Measurements from ENCODE around the gene GJB4.
"Not testable (repeated sequence)": the region's sequence is repeated elsewhere in the genome, so short reads cannot be mapped to it uniquely, and the experiment has no call there.

The GJB4 gene

GRCh38 chr1:34730485-34730884, 29.1 kb upstream of the GJB4 start:
- H3K4me3 ChIP-seq (ENCODE audit: low read length in 2 of 2), result no peak overlapping the region
- H3K36me3 ChIP-seq (ENCODE audit: control insufficient read depth in 2 of 2, insufficient read depth in 2 of 2, low read length in 2 of 2), result no peaks in the 10 kb centered on the region
- peaks cover 0 to 18% of the 10 kb centered on the region in 2 donors for H3K27me3 ChIP-seq (ENCODE audit: control insufficient read depth in 1 of 2, insufficient read depth in 2 of 2, low read length in 2 of 2)
- no peaks in the 10 kb centered on the region for H3K4me1 ChIP-seq (ENCODE audit: control insufficient read depth, insufficient read depth, low read length)
- H3K27ac ChIP-seq (ENCODE audit: low read length), result no peak overlapping the region
- H3K9ac ChIP-seq (ENCODE audit: low read length in 2 of 2), result no peak overlapping the region
- no peaks in the 10 kb centered on the region for H3K9me3 ChIP-seq (ENCODE audit: control insufficient read depth in 2 of 2, low read length in 2 of 2)

DNA sequence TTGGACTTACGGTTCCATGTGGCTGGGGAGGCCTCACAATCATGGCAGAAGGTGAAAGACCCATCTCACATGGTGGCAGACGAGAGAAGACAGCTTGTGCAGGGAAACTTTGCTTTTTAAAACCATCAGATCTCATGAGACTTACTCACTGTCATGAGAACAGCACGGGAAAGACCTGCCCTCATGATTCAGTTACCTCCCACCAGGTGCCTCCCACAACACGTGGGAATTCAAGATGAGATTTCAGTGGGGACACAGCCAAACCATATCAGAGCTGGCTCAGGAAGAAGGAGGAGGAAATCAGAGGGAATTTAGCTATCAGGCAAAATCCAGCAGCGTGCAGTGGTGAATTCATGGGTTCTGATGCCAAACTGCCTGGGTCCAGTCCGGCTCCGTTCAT, 26.7 kb upstream of the GJB4 start:
- not testable (repeated sequence) for H3K36me3 ChIP-seq (ENCODE audit: control insufficient read depth in 2 of 2, insufficient read depth in 2 of 2, low read length in 2 of 2); H3K27ac ChIP-seq (ENCODE audit: low read length); H3K4me3 ChIP-seq (ENCODE audit: low read length in 2 of 2); H3K4me1 ChIP-seq (ENCODE audit: control insufficient read depth, insufficient read depth, low read length); H3K9ac ChIP-seq (ENCODE audit: low read length in 2 of 2); H3K9me3 ChIP-seq (ENCODE audit: control insufficient read depth in 2 of 2, low read length in 2 of 2)
- H3K27me3 ChIP-seq (ENCODE audit: control insufficient read depth in 1 of 2, insufficient read depth in 2 of 2, low read length in 2 of 2), result peaks cover 0 to 11% of the 10 kb centered on the region in 2 donors

- no peak overlapping the region for H3K4me3 ChIP-seq (ENCODE audit: low read length in 2 of 2)
- no peaks in the 10 kb centered on the region for H3K9me3 ChIP-seq (ENCODE audit: control insufficient read depth in 2 of 2, low read length in 2 of 2)
- H3K36me3 ChIP-seq (ENCODE audit: control insufficient read depth in 2 of 2, insufficient read depth in 2 of 2, low read length in 2 of 2), result no peaks in the 10 kb centered on the region
- no peaks in the 10 kb centered on the region for H3K4me1 ChIP-seq (ENCODE audit: control insufficient read depth, insufficient read depth, low read length)
- no peak overlapping the region for H3K9ac ChIP-seq (ENCODE audit: low read length in 2 of 2)
- peaks cover 0 to 7% of the 10 kb centered on the region in 2 donors for H3K27me3 ChIP-seq (ENCODE audit: control insufficient read depth in 1 of 2, insufficient read depth in 2 of 2, low read length in 2 of 2)
- H3K27ac ChIP-seq (ENCODE audit: low read length), result no peak overlapping the region
Observed at GRCh38 chr1:34736692-34737091, 22.8 kb upstream of the GJB4 start.

- not testable (repeated sequence) for H3K27ac ChIP-seq (ENCODE audit: low read length); H3K4me3 ChIP-seq (ENCODE audit: low read length in 2 of 2); H3K4me1 ChIP-seq (ENCODE audit: control insufficient read depth, insufficient read depth, low read length); H3K36me3 ChIP-seq (ENCODE audit: control insufficient read depth in 2 of 2, insufficient read depth in 2 of 2, low read length in 2 of 2); H3K9me3 ChIP-seq (ENCODE audit: control insufficient read depth in 2 of 2, low read length in 2 of 2); H3K9ac ChIP-seq (ENCODE audit: low read length in 2 of 2); H3K27me3 ChIP-seq (ENCODE audit: control insufficient read depth in 1 of 2, insufficient read depth in 2 of 2, low read length in 2 of 2)
Observed at GRCh38 chr1:34737236-34737635, 22.3 kb upstream of the GJB4 start.

DNA sequence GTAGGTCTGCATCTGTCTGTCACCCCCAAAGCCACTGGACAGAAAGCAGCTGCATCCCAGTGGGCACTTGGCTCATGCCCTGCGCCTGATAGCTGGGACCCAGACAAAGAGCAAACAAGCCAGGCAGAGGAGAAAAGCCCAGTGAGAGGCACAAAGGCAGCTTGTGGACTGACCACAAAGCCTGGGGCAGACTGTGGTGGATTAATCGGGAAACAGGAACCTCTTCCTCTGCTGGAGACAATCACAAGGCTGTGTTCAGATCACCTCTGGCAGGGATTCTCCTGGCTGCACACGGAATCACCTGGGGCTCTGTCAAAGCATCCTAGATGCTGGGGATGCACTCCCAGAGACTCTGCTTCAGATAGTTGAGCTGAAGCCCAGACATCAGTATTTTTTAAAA, 19.9 kb upstream of the GJB4 start:
- no peak overlapping the region for H3K4me3 ChIP-seq (ENCODE audit: low read length in 2 of 2)
- peaks cover 5% of the 10 kb centered on the region for H3K4me1 ChIP-seq (ENCODE audit: control insufficient read depth, insufficient read depth, low read length)
- H3K36me3 ChIP-seq (ENCODE audit: control insufficient read depth in 2 of 2, insufficient read depth in 2 of 2, low read length in 2 of 2), result no peaks in the 10 kb centered on the region
- no peak overlapping the region for H3K27ac ChIP-seq (ENCODE audit: low read length)
- no peak overlapping the region for H3K9ac ChIP-seq (ENCODE audit: low read length in 2 of 2)
- peaks cover 0 to 8% of the 10 kb centered on the region in 2 donors for H3K27me3 ChIP-seq (ENCODE audit: control insufficient read depth in 1 of 2, insufficient read depth in 2 of 2, low read length in 2 of 2)
- no peaks in the 10 kb centered on the region for H3K9me3 ChIP-seq (ENCODE audit: control insufficient read depth in 2 of 2, low read length in 2 of 2)

DNA sequence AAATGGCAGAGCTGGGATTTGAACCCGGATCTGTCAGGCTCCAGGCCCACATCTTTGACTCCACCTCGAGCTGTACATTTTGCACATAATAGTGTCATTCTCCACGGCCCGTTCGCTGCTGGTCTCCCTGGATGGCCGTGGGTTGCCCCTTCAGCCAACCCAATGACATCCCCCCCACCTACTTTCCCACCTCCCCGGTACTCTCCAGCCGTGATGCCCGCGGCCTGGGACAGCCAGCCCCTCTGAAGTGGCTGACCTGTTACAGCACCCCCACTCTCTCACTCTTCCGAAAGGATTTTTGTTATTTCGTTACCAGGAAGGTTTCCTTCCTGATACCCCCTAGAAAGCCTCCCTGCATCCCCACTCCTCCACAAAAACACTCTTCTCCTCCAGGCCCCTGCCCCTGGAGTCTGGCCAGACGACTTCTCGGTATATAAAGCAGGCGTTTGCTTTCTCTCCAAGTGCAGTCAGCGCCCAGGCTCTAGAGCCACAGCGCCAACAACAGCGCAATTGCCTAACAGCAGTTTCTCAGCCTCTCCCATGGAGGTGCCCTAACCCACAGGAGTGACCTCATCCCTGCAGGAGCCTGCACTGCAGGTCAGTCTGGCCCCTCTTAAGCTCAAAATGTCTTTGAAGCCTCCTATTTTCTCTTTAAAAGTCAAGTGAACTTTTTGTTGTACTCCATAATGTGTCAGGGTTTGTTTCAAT, 19.2 kb upstream of the GJB4 start:
- no peaks in the 10 kb centered on the region for H3K36me3 ChIP-seq (ENCODE audit: control insufficient read depth in 2 of 2, insufficient read depth in 2 of 2, low read length in 2 of 2)
- no peaks in the 10 kb centered on the region for H3K9me3 ChIP-seq (ENCODE audit: control insufficient read depth in 2 of 2, low read length in 2 of 2)
- H3K27me3 ChIP-seq (ENCODE audit: control insufficient read depth in 1 of 2, insufficient read depth in 2 of 2, low read length in 2 of 2), result peaks cover 0 to 8% of the 10 kb centered on the region in 2 donors
- peaks cover 5% of the 10 kb centered on the region for H3K4me1 ChIP-seq (ENCODE audit: control insufficient read depth, insufficient read depth, low read length)
- no peak overlapping the region for H3K4me3 ChIP-seq (ENCODE audit: low read length in 2 of 2)
- no peak overlapping the region for H3K27ac ChIP-seq (ENCODE audit: low read length)
- H3K9ac ChIP-seq (ENCODE audit: low read length in 2 of 2), result no peak overlapping the region

DNA sequence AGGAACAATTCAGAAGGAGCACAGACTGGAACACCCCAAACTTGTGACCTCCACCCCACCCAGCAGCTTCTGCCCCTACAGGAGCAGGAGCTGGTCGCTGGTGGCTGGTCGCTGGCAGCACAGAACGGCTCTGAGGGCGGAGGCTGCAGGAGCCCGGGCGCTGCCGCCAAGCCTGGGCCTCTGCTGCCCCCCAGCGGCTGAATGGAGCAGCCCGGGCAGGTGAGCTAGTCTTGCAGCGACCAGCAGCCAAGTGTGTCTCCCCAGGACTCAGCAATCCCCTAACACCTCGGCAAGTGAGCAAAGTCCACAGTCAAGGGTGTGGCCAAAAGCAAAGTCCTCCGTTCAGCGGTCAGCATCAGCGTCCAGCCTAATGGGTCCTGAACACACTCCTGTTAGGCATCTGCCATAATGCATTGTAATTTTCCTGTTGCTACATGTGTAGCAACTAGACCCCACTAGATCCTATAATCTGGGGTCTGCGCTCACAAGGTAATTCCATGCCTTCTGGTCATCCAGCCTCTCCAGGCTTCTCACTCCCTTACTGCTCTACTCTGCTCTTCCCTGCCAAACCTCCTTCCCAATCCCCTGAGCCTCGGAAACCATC, 16.8 kb upstream of the GJB4 start:
- no peak overlapping the region for H3K27ac ChIP-seq (ENCODE audit: low read length)

GRCh38 chr1:34743775-34744174, 15.8 kb upstream of the GJB4 start:
- Histone ChIP-seq H3K36me3 (ENCODE audit: control insufficient read depth in 2 of 2, insufficient read depth in 2 of 2, low read length in 2 of 2) (no peaks in the 10 kb centered on the region), H3K27me3 (ENCODE audit: control insufficient read depth in 1 of 2, insufficient read depth in 2 of 2, low read length in 2 of 2) (peaks cover 9 to 14% of the 10 kb centered on the region in 2 donors), H3K27ac (ENCODE audit: low read length) (no peak overlapping the region), H3K4me1 (ENCODE audit: control insufficient read depth, insufficient read depth, low read length) (peaks cover 5% of the 10 kb centered on the region), H3K9me3 (ENCODE audit: control insufficient read depth in 2 of 2, low read length in 2 of 2) (no peaks in the 10 kb centered on the region), H3K9ac (ENCODE audit: low read length in 2 of 2) (no peak overlapping the region), H3K4me3 (ENCODE audit: low read length in 2 of 2) (no peak overlapping the region)

More for the DNA sequence above, 16.8 kb upstream of the GJB4 start:
- Histone ChIP-seq H3K36me3 (ENCODE audit: control insufficient read depth in 2 of 2, insufficient read depth in 2 of 2, low read length in 2 of 2) (no peaks in the 10 kb centered on the region), H3K4me1 (ENCODE audit: control insufficient read depth, insufficient read depth, low read length) (peaks cover 5% of the 10 kb centered on the region), H3K9ac (ENCODE audit: low read length in 2 of 2) (no peak overlapping the region), H3K9me3 (ENCODE audit: control insufficient read depth in 2 of 2, low read length in 2 of 2) (no peaks in the 10 kb centered on the region), H3K4me3 (ENCODE audit: low read length in 2 of 2) (no peak overlapping the region), H3K27me3 (ENCODE audit: control insufficient read depth in 1 of 2, insufficient read depth in 2 of 2, low read length in 2 of 2) (peaks cover 6 to 15% of the 10 kb centered on the region in 2 donors)

GRCh38 chr1:34744851-34745250, 14.7 kb upstream of the GJB4 start:
- Histone ChIP-seq H3K9ac (ENCODE audit: low read length in 2 of 2) (no peak overlapping the region), H3K4me3 (ENCODE audit: low read length in 2 of 2) (no peak overlapping the region), H3K36me3 (ENCODE audit: control insufficient read depth in 2 of 2, insufficient read depth in 2 of 2, low read length in 2 of 2) (no peaks in the 10 kb centered on the region), H3K9me3 (ENCODE audit: control insufficient read depth in 2 of 2, low read length in 2 of 2) (no peaks in the 10 kb centered on the region), H3K4me1 (ENCODE audit: control insufficient read depth, insufficient read depth, low read length) (peaks cover 5% of the 10 kb centered on the region), H3K27me3 (ENCODE audit: control insufficient read depth in 1 of 2, insufficient read depth in 2 of 2, low read length in 2 of 2) (peaks cover 9 to 18% of the 10 kb centered on the region in 2 donors), H3K27ac (ENCODE audit: low read length) (no peak overlapping the region)

GRCh38 chr1:34745666-34746065, 13.9 kb upstream of the GJB4 start:
- no peak overlapping the region for H3K4me3 ChIP-seq (ENCODE audit: low read length in 2 of 2)
- H3K9me3 ChIP-seq (ENCODE audit: control insufficient read depth in 2 of 2, low read length in 2 of 2), result no peaks in the 10 kb centered on the region
- H3K4me1 ChIP-seq (ENCODE audit: control insufficient read depth, insufficient read depth, low read length), result peaks cover 5% of the 10 kb centered on the region
- H3K36me3 ChIP-seq (ENCODE audit: control insufficient read depth in 2 of 2, insufficient read depth in 2 of 2, low read length in 2 of 2), result no peaks in the 10 kb centered on the region
- H3K9ac ChIP-seq (ENCODE audit: low read length in 2 of 2), result no peak overlapping the region
- peaks cover 9 to 23% of the 10 kb centered on the region in 2 donors for H3K27me3 ChIP-seq (ENCODE audit: control insufficient read depth in 1 of 2, insufficient read depth in 2 of 2, low read length in 2 of 2)
- H3K27ac ChIP-seq (ENCODE audit: low read length), result no peak overlapping the region

DNA sequence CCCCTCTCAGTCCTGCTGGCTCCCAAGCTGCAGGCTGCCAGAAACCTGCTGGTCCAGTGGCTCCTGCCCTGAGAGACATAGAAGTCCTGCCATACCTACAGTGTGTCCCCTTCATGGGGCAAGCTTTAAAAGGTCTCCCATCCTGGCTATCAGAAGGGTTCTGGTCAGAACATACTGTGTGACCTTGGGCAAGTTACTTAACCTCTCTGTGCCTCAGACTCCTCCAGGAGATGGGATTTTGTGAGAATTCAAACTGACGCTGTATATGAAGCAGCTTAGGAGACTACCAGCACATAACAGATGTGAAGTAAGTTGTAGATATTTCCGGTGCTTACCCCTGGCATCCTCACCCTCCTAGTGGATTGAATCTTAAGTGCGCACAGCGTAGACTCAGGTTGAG, 13.4 kb upstream of the GJB4 start:
- Histone ChIP-seq H3K4me3 (ENCODE audit: low read length in 2 of 2) (no peak overlapping the region), H3K4me1 (ENCODE audit: control insufficient read depth, insufficient read depth, low read length) (peaks cover 5% of the 10 kb centered on the region), H3K27ac (ENCODE audit: low read length) (no peak overlapping the region)

More for the DNA sequence above, 13.4 kb upstream of the GJB4 start:
- peaks cover 9 to 25% of the 10 kb centered on the region in 2 donors for H3K27me3 ChIP-seq (ENCODE audit: control insufficient read depth in 1 of 2, insufficient read depth in 2 of 2, low read length in 2 of 2)
- no peaks in the 10 kb centered on the region for H3K36me3 ChIP-seq (ENCODE audit: control insufficient read depth in 2 of 2, insufficient read depth in 2 of 2, low read length in 2 of 2)
- no peaks in the 10 kb centered on the region for H3K9me3 ChIP-seq (ENCODE audit: control insufficient read depth in 2 of 2, low read length in 2 of 2)
- H3K9ac ChIP-seq (ENCODE audit: low read length in 2 of 2), result no peak overlapping the region

Data from stomach smooth muscle (tissue), 2 donors.